IMR-90 (cell line): ENCODE results near the gene AKR1C4. TPM values are rescaled to one million over a fixed set of nuclear protein-coding genes. Genes with fewer than 3 reads are reported as not detected.
"Not testable (repeated sequence)": the region's sequence is repeated elsewhere in the genome, so short reads cannot be mapped to it uniquely, and the experiment has no call there.

Source experiments
- ATAC-seq: fragments of 200-7000 bp; cut with Tn5 transposase; 2 replicates; pipeline ENCODE4 v1.9.1; 2020; ENCODE audit warnings: low read depth, mild to moderate bottlenecking, moderate library complexity
- BruUV-seq: library from RNA; stranded (reverse); fragments of 400-500 nt; replicated peaks from 2 replicates; lab custom pipeline; 2021; lab: Mats Ljungman, UMichigan
- CTCF ChIA-PET: fragments of 300-600 bp; formaldehyde crosslinking; extraction: SDS; loops from one replicate; lab custom pipeline; 2021; ENCODE audit warnings: antibody characterized with exemption; lab: Yijun Ruan, JAX
- POLR2A ChIA-PET: fragments of 300-600 bp; sonication (Branson Sonifier 250); formaldehyde crosslinking; loops from one replicate; lab custom pipeline; 2022; ENCODE audit warnings: antibody characterized with exemption; ENCODE audit not compliant: unreplicated experiment; lab: Charles Lee
- DNase-seq: peaks from one replicate; pipeline ENCODE4 v3.0.0; 2013
- H2AFZ ChIP-seq: replicated peaks from 2 replicates; pipeline ENCODE3; 2013; ENCODE audit warnings: low read length, mild to moderate bottlenecking; ENCODE audit not compliant: poor library complexity
- H2AK5ac ChIP-seq: 2 replicates; pipeline ENCODE4 v1.6.1; 2013; ENCODE audit warnings: low read depth, low read length, inconsistent platforms
- H2AK9ac ChIP-seq: replicated peaks from 2 replicates; pipeline ENCODE3; 2013; ENCODE audit warnings: mild to moderate bottlenecking, low read depth, low read length, moderate library complexity; ENCODE audit not compliant: poor library complexity
- H2BK120ac ChIP-seq: 2 replicates; pipeline ENCODE4 v1.6.1; 2013; ENCODE audit warnings: low read depth, low read length, inconsistent platforms
- H2BK15ac ChIP-seq: 3 replicates; pipeline ENCODE4 v1.6.1; 2013; ENCODE audit warnings: low read depth, low read length, inconsistent platforms
- H2BK20ac ChIP-seq: 2 replicates; pipeline ENCODE4 v1.6.1; 2013; ENCODE audit warnings: low read depth, mild to moderate bottlenecking, inconsistent platforms, low read length, moderate library complexity
- H2BK5ac ChIP-seq: 2 replicates; pipeline ENCODE4 v1.6.1; 2013; ENCODE audit warnings: mild to moderate bottlenecking, low read depth, low read length, inconsistent platforms; ENCODE audit not compliant: poor library complexity, severe bottlenecking
- H3K14ac ChIP-seq: replicated peaks from 2 replicates; pipeline ENCODE4 v1.6.1; 2013; ENCODE audit warnings: low read depth, low read length, inconsistent platforms
- H3K18ac ChIP-seq: 2 replicates; pipeline ENCODE4 v1.6.1; 2013; ENCODE audit warnings: low read depth, low read length, control low read depth
- H3K23ac ChIP-seq: 2 replicates; pipeline ENCODE4 v1.6.1; 2013; ENCODE audit warnings: low read depth, low read length, inconsistent platforms
- H3K27ac ChIP-seq: 2 replicates; pipeline ENCODE4 v1.5.1; 2013; ENCODE audit warnings: mild to moderate bottlenecking, control low read depth, low read length; ENCODE audit not compliant: insufficient read depth
- H3K27me3 ChIP-seq: 2 replicates; pipeline ENCODE4 v1.6.1; 2013; ENCODE audit warnings: low read length; ENCODE audit not compliant: control insufficient read depth, insufficient read depth
- H3K36me3 ChIP-seq: 2 replicates; pipeline ENCODE4 v1.6.1; 2013; ENCODE audit warnings: low read length, mixed read lengths; ENCODE audit not compliant: control insufficient read depth, insufficient read depth
- H3K4ac ChIP-seq: 2 replicates; pipeline ENCODE4 v1.6.1; 2013; ENCODE audit warnings: low read depth, low read length, inconsistent platforms
- H3K4me1 ChIP-seq: 2 replicates; pipeline ENCODE4 v1.6.1; 2013; ENCODE audit warnings: low read length, mixed read lengths; ENCODE audit not compliant: control insufficient read depth, insufficient read depth
- H3K4me2 ChIP-seq: 2 replicates; pipeline ENCODE4 v1.6.1; 2013; ENCODE audit warnings: low read depth, mild to moderate bottlenecking, control low read depth, low read length, moderate library complexity
- H3K4me3 ChIP-seq: 2 replicates; pipeline ENCODE4 v1.5.1; 2013; ENCODE audit warnings: low read depth, mild to moderate bottlenecking, control low read depth, low read length, moderate library complexity; ENCODE audit not compliant: insufficient read depth
- H3K56ac ChIP-seq: 2 replicates; pipeline ENCODE4 v1.6.1; 2013; ENCODE audit warnings: low read length, inconsistent platforms; ENCODE audit not compliant: insufficient read depth; ENCODE audit errors: extremely low read depth
- H3K79me1 ChIP-seq, 2 experiments: 2 replicates each; pipeline ENCODE4 v1.6.1; 2013; ENCODE audit warnings: low read length in 2 of 2, inconsistent platforms in 1 of 2, low read depth in 1 of 2
- H3K9ac ChIP-seq: 2 replicates; pipeline ENCODE4 v1.6.1; 2013; ENCODE audit warnings: low read depth, low read length, control low read depth
- H3K9me1 ChIP-seq: 2 replicates; pipeline ENCODE4 v1.6.1; 2013; ENCODE audit warnings: low read length, inconsistent platforms; ENCODE audit not compliant: insufficient read depth
- H3K9me3 ChIP-seq: 2 replicates; pipeline ENCODE4 v1.6.1; 2013; ENCODE audit warnings: low read length; ENCODE audit not compliant: control insufficient read depth, insufficient read depth
- H4K20me1 ChIP-seq: 2 replicates; pipeline ENCODE4 v1.6.1; 2013; ENCODE audit warnings: low read length, inconsistent platforms; ENCODE audit not compliant: insufficient read depth
- H4K5ac ChIP-seq: 2 replicates; pipeline ENCODE4 v1.6.1; 2013; ENCODE audit warnings: mild to moderate bottlenecking, low read depth, low read length, control low read depth
- H4K8ac ChIP-seq, 2 experiments: 2 replicates each; pipeline ENCODE4 v1.6.1; 2013; ENCODE audit warnings: low read depth in 2 of 2, low read length in 2 of 2, control low read depth in 1 of 2, inconsistent platforms in 1 of 2
- H4K91ac ChIP-seq: 2 replicates; pipeline ENCODE4 v1.6.1; 2013; ENCODE audit warnings: low read depth, low read length, inconsistent platforms; ENCODE audit not compliant: insufficient read depth
- BHLHE40 ChIP-seq: fragments of 150-350 bp; IDR thresholded peaks from 2 replicates; pipeline ENCODE4 v1.6.1; 2016; ENCODE audit warnings: mild to moderate bottlenecking, low read depth, low read length
- CHD1 ChIP-seq: IDR thresholded peaks from 2 replicates; pipeline ENCODE4 v1.6.1; 2012; ENCODE audit warnings: low read depth, low read length, improper control_type of control experiment
- FOS ChIP-seq: fragments of 150-350 bp; IDR thresholded peaks from 2 replicates; pipeline ENCODE4 v1.6.1; 2016; ENCODE audit warnings: low read depth, low read length
- MXI1 ChIP-seq: IDR thresholded peaks from 2 replicates; pipeline ENCODE4 v1.6.1; 2012; ENCODE audit warnings: low read depth, mild to moderate bottlenecking, low read length, moderate library complexity, borderline replicate concordance
- WGBS, 2 experiments: methylation state at CpG; one replicate each; pipeline versions ENCODE4 v1.1.5 to v1.1.7; 2013; ENCODE audit warnings: missing lambda C conversion rate in 2 of 2; ENCODE audit not compliant: insufficient read length in 1 of 2; ENCODE audit errors: extremely low coverage in 2 of 2; 5-methylcytosine and 5-hydroxymethylcytosine counted together
- dilution Hi-C: fragments of 300-500 bp; cut with HindIII; formaldehyde crosslinking; loops from one replicate; pipeline ENCODE4 v1.14.3; 2018; ENCODE audit warnings: low sequenced_read_pairs; ENCODE audit not compliant: unreplicated experiment
- in situ Hi-C: fragments of 300-500 bp; cut with MboI; formaldehyde crosslinking; loops from 3 replicates; pipeline ENCODE4 v1.14.3; 2019; ENCODE audit warnings: low sequenced_read_pairs, inconsistent platforms, mixed read lengths
- intact Hi-C: fragments of 100-400 bp; cut with micrococcal nuclease; formaldehyde crosslinking; loops from 2 replicates; pipeline ENCODE4 v1.10.0; 2022
- polyA plus RNA-seq, 3 experiments: library from polyadenylated mRNA; depleted of rRNA; stranded (reverse); fragments of >200 nt; gene quantifications; 2 replicates each; pipeline ENCODE4 v1.2.3, GENCODE V29; 2012; ENCODE audit warnings: low replicate concordance in 1 of 3
- total RNA-seq: library from RNA; depleted of rRNA; stranded (reverse); fragments of >200 nt; gene quantifications from 2 replicates; pipeline ENCODE4 v1.2.3, GENCODE V29; 2012
- TF ChIP-seq, protein P1 (sequence below): conservative IDR thresholded peaks from 2 replicates; pipeline ENCODE4 v1.5.1; 2012; ENCODE audit warnings: mild to moderate bottlenecking, low read depth, low read length, improper control_type of control experiment

The AKR1C4 gene
- total and polyA plus RNA-seq, 2 of the 4 experiments (the other 2 are of a cell fraction) = not detected

- no peak overlapping the region for H2BK15ac ChIP-seq
- intact Hi-C loops (loop anchor here (10.0 kb wide), 1 partner anchor 64 kb away; no protein-coding TSS in a partner anchor), in situ Hi-C loops (no loop called here), dilution Hi-C loops (no loop called here)
- no peak overlapping the region for H3K27ac ChIP-seq
- H3K27me3 ChIP-seq = no peaks in the 10 kb centered on the region
- no peak for TF ChIP-seq FOS
- TF ChIP-seq, protein P1, sequence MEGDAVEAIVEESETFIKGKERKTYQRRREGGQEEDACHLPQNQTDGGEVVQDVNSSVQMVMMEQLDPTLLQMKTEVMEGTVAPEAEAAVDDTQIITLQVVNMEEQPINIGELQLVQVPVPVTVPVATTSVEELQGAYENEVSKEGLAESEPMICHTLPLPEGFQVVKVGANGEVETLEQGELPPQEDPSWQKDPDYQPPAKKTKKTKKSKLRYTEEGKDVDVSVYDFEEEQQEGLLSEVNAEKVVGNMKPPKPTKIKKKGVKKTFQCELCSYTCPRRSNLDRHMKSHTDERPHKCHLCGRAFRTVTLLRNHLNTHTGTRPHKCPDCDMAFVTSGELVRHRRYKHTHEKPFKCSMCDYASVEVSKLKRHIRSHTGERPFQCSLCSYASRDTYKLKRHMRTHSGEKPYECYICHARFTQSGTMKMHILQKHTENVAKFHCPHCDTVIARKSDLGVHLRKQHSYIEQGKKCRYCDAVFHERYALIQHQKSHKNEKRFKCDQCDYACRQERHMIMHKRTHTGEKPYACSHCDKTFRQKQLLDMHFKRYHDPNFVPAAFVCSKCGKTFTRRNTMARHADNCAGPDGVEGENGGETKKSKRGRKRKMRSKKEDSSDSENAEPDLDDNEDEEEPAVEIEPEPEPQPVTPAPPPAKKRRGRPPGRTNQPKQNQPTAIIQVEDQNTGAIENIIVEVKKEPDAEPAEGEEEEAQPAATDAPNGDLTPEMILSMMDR = no peak
- no peak for TF ChIP-seq BHLHE40
- no peak for TF ChIP-seq CHD1
- TF ChIP-seq MXI1 = no peak
- H3K9me1 ChIP-seq = no peaks in the 10 kb centered on the region
- no peaks in the 10 kb centered on the region for H4K20me1 ChIP-seq
- DNase-seq = no peak
- H2BK20ac ChIP-seq = no peak overlapping the region
- no peak overlapping the region for H3K14ac ChIP-seq
- H3K9me3 ChIP-seq = peaks cover 4% of the 10 kb centered on the region; the same call in 1 of the 2 replicates
- H3K56ac ChIP-seq = no peak overlapping the region
- no peak overlapping the region for H3K4me2 ChIP-seq
- H3K18ac ChIP-seq = no peak overlapping the region
- no peaks in the 10 kb centered on the region for H3K79me1 ChIP-seq
- no peak overlapping the region for H3K9ac ChIP-seq
- no peak overlapping the region for H2AK9ac ChIP-seq
- no TSS peak for BruUV-seq
- WGBS, 2 experiments = 21% methylated on average over 2 of the region's 5 CpGs; no CpG with 5 or more reads in 1 of the 2 experiments
- H4K91ac ChIP-seq = no peak overlapping the region
- H2AK5ac ChIP-seq = no peak overlapping the region
- H2AFZ ChIP-seq = no peak overlapping the region
- no peak overlapping the region for H4K5ac ChIP-seq
- no peaks in the 10 kb centered on the region for H3K36me3 ChIP-seq
- no peaks in the 10 kb centered on the region for H3K4me1 ChIP-seq
- H3K23ac ChIP-seq = no peak overlapping the region
- ChIA-PET POLR2A (no interaction called here), CTCF (no interaction called here)
- H3K4me3 ChIP-seq = no peak overlapping the region
- no peak overlapping the region for H2BK5ac ChIP-seq
- no peak overlapping the region for H2BK120ac ChIP-seq
- ATAC-seq = no peak
- no peak overlapping the region for H3K4ac ChIP-seq
- H4K8ac ChIP-seq = no peak overlapping the region
Measured at GRCh38 chr10:5168897-5169420, 27.7 kb upstream of the AKR1C4 start.

GRCh38 chr10:5175581-5175980, 21.1 kb upstream of the AKR1C4 start:
- H3K79me1 ChIP-seq, H4K8ac ChIP-seq, H2AFZ ChIP-seq, H3K36me3 ChIP-seq, BruUV-seq, H2BK5ac ChIP-seq, intact Hi-C loops, H4K20me1 ChIP-seq, H3K56ac ChIP-seq, CTCF ChIA-PET, POLR2A ChIA-PET, H4K91ac ChIP-seq, H2AK5ac ChIP-seq, DNase-seq, H3K23ac ChIP-seq, H3K27me3 ChIP-seq, in situ Hi-C loops, dilution Hi-C loops, H2AK9ac ChIP-seq, H3K4me3 ChIP-seq, H3K4me2 ChIP-seq, H2BK15ac ChIP-seq, H3K18ac ChIP-seq, H3K4ac ChIP-seq, H3K9ac ChIP-seq, H3K27ac ChIP-seq, ATAC-seq, H2BK120ac ChIP-seq, H3K9me3 ChIP-seq, H3K9me1 ChIP-seq, H4K5ac ChIP-seq, H3K14ac ChIP-seq, H3K4me1 ChIP-seq, H2BK20ac ChIP-seq: not testable (repeated sequence)
- WGBS, 2 experiments = no CpG with 5 or more reads among the region's 3 CpGs
